ENCODE results near the gene WDR5. TPM values are rescaled to one million over a fixed set of nuclear protein-coding genes. Genes with fewer than 3 reads are reported as not detected.

The WDR5 gene
- polyA plus RNA-seq, 4 donors = 35.9 to 42.1 (median 39.2) TPM

- no peak for DNase-seq (ENCODE audit: low read depth in 4 of 4, low spot score in 2 of 4)
These were observed 49.7 kb downstream of the WDR5 start for GRCh38 chr9:134185536-134186011.

GRCh38 chr9:134186471-134187109 is 50.7 kb downstream of the WDR5 start:
- DNase-seq (ENCODE audit: low read depth in 4 of 4, low spot score in 2 of 4) = no peak

- no peak for DNase-seq (ENCODE audit: low read depth in 4 of 4, low spot score in 2 of 4)
These were observed 51.2 kb downstream of the WDR5 start for GRCh38 chr9:134187110-134187531.

DNA sequence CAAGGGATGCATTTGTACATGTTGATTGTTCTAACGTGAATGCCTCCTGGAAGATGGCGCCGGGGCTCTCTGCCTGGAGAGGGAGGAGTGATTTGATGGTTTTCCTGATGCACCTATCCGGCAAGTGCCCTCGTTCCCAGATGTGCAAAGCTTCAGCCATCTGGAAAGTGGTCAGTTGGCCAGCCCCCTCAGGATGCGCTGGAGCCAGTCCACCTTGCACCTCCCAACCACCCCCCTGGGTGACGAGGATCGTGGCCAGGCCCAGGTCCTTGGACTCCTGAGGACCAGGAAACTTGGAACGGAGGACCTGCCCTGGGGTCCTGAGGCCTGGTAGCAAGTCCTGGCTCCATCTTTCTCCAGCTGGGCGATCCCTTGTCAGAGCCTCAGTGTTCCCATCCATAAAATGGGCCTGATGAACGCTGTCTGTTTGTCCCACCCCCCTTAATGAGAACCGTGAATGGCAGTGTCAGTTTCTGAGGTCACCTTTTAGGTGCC is 52.1 kb downstream of the WDR5 start:
- no peak for DNase-seq (ENCODE audit: low read depth in 4 of 4, low spot score in 2 of 4)

GRCh38 chr9:134188386-134189144 is 52.7 kb downstream of the WDR5 start:
- DNase-seq (ENCODE audit: low read depth in 4 of 4, low spot score in 2 of 4) = no peak

- DNase-seq (ENCODE audit: low read depth in 4 of 4, low spot score in 2 of 4) = no peak
These were observed 53.2 kb downstream of the WDR5 start for GRCh38 chr9:134189145-134189469.

GRCh38 chr9:134189470-134190231 is 53.8 kb downstream of the WDR5 start:
- no peak for DNase-seq (ENCODE audit: low read depth in 4 of 4, low spot score in 2 of 4)

DNA sequence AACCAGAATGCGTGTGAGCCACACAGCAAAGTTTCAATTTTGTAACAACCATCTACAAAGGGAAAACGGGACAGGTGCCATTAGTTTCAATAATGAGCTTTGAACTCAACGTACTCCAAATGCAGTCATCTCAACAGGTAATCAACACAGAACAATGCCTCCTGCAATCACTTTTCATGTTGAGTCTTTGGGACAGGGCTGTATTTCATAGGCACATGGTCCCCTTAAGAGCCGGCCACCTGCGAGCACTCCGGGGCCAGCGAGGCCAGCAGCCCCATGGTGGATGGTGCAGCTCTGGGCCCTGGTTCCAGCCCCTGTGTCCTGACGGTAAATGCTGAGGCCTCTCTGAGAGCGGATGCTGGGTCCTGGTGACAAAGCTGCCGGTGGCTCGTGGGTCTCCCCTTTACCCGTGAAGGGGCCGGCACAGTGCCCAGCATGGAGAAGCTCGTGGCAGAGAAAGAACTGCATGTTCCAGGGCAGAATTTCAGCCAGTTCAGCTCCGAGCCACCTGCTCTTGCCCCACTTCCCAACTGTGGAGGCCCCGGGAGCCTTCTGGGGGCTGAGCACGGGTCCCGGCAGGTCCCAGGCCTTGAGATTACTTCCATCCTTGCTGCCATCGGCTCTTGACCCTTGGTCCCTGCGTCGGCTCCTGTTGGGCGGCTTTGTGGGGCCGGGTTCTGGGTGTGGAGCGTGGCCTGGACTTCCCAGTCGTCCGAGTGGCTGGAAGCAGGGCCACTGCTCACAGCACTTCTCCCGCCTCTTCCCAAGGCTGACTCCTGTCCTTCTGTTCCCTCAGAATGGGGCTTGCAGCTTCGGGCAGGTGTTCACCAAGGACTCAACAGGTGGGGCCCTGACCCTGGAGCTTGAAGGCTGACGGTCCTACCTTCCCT is 54.6 kb downstream of the WDR5 start:
- DNase-seq (ENCODE audit: low read depth in 4 of 4, low spot score in 2 of 4) = no peak

DNA sequence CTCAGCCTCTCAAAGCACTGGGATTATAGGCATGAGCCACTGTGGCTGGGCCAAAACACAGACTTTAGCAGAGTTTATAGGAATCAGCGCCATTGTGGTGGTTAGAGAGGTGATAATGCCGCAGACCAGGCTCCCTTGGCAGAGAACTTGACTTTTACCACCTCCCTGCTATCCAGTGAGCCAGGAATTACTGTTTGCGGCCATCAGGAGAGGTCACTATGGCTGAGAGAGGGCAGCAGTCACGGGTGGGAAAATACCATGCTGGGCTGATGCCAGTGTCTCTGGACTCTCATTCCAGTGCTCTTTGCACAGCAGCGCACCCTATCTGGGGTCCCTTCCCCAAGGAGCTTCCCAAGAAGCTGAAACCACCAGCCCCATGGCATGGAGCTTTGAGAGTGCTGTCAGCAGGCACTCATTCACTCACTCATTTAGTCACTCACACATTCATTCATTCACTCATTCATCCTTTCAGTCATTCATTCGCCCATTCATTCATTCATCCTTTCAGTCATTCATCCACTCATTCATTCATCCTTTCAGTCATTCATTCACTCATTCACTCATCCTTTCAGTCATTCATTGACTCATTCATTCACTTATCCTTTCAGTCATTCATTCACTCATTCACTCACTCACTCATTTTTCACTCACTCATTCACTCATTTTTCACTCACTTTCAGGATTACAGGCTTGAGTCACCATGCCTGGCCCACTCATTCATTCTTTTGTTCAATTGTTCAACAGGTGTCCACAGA is 55.8 kb downstream of the WDR5 start:
- DNase-seq (ENCODE audit: low read depth in 4 of 4, low spot score in 2 of 4) = no peak

DNA sequence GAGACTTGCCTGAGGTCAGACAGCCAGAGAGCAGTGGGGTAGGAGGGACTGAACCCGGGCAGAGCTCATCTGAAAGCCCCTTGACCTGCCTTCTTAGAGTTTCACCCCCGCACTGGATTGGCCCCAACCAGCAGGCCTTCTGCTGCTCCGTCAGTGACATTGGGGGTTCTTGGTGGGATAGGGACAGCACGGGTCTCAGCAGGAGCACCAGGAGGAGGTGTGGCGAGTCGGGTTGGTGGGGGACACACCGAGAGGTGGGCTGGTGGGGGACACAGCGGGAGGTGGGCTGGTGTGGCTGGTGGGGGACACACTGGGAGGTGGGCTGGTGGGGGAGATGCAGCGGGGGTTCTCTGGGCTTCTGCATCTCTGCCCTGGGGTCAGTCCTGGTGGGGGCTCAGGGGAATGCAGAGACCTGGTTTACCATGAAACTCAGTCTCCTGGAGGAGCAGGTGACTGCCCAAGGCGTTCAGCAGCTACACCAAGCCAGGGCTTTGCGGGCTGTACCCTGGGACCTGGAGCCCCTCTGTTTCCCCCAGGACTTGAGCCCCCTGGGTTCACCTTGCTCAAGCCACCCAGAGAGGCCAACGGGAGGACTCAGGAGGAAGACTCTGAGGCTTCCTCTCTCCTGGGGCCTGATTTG is 56.5 kb downstream of the WDR5 start:
- DNase-seq (ENCODE audit: low read depth in 4 of 4, low spot score in 2 of 4) = no peak

DNA sequence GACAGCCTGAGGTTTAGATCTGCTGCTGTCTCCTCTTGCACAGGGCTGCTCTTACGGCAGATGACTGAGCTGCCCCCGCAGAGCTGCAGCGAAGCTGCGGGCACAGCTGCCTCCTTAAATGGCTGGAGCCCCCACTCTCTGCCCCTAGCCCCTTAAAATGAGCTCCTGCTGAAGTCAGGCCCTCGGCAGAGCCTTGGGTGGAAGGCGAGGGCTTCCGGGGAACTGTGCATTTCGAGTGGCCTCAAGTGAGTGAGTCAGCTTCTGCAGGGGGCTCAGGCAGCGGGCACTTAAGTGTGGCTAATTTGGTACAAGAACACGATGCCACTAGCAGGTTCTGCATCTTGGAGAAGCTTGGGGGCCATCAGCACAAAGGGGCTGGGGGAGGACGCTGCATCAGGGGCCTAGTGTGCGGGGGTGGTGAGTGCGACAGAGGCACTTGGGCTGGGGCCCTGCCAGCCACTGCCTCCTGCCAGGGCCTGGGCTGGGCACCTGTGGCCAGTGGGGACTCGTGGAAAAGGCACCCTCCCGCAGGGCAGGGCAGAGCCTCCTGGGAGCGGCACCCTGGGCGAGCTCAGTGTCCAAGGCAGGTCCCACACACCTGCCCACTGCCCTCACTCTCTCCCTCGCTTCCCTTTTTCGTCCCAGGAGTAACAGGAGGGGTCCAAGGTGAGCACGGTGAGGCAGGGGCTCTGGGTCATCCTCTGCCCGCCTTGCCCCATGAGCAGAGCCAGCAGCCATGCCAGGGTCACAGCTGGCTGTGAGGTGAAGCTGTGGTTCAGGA is 57.3 kb downstream of the WDR5 start:
- DNase-seq (ENCODE audit: low read depth in 4 of 4, low spot score in 2 of 4) = no peak

- DNase-seq (ENCODE audit: low read depth in 4 of 4, low spot score in 2 of 4) = no peak
These were observed 58.1 kb downstream of the WDR5 start for GRCh38 chr9:134193912-134194535.

DNA sequence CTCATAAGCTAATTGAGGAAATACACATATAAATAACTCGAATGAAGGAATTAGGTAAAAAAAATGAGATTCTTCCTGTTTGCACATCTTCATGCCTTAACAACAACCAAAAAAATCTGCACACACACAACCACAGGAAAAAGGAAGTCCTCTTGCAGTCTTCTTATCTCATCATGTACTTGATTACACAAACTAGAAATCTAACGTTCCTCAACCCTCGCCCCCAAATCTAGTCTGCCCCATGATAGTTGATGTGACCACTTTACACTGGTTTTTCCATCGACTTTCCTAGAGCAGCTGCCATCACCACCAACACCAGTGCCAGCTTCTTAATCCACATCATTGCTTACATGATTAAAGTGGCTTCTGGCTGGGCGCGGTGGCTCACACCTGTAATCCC is 59.7 kb downstream of the WDR5 start:
- DNase-seq (ENCODE audit: low read depth in 4 of 4, low spot score in 2 of 4) = no peak

DNA sequence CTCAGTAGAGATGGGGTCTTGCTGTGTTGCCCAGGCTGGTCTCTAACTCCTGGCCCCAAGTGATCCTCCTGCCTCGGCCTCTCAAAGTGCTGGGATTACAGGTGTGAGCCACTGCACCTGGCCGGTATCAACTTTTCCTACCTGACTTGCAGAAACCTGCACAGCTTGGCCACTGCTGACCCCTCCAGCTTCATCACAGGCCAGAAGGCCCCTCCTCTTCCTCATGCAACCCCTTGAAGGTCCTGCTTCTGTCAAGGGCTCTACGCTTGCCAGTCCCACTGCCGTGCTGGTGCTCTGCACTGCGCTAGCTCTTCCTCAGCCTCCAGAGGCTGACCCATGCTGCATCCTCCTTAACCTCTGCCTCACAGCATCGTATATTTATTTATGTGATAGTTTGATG is 61.0 kb downstream of the WDR5 start:
- no peak for DNase-seq (ENCODE audit: low read depth in 4 of 4, low spot score in 2 of 4)

DNA sequence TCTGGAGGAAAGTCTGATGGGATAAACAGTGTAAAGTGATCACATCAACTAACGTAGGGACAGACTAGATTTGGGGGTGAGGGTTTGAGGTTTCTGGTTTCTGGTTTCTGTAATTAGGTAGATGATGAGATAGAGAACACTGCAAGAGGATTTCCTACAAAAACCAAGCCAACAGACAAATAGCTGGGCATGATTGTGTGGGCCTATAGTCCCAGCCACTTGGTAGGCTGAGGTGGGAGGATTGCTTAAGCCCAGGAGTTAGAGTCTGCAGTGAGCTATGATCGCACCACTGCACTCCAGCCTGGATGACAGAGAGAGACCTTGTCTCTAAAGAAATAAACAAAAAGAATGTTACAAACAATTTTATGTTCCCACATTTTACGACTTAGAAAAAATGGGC is 62.9 kb downstream of the WDR5 start:
- no peak for DNase-seq (ENCODE audit: low read depth in 4 of 4, low spot score in 2 of 4)

- DNase-seq (ENCODE audit: low read depth in 4 of 4, low spot score in 2 of 4) = no peak
These were observed 64.8 kb downstream of the WDR5 start for GRCh38 chr9:134200730-134201129.

- no peak for DNase-seq (ENCODE audit: low read depth in 4 of 4, low spot score in 2 of 4)
These were observed 67.3 kb downstream of the WDR5 start for GRCh38 chr9:134203224-134203623.

GRCh38 chr9:134204041-134204440 is 68.2 kb downstream of the WDR5 start:
- DNase-seq (ENCODE audit: low read depth in 4 of 4, low spot score in 2 of 4) = no peak
